Keratinocyte (primary cell): ENCODE data around the gene TENT4A.

Source experiments
- EZH2 ChIP-seq: IDR thresholded peaks from one replicate; pipeline ENCODE4 v1.6.1; 2012; ENCODE audit warnings: inconsistent platforms, mild to moderate bottlenecking, low read length, moderate library complexity
- TF ChIP-seq, protein P1 (sequence below), 3 experiments: IDR thresholded peaks in 1 of 3; conservative IDR thresholded peaks in 1 of 3; optimal IDR thresholded peaks in 1 of 3; 2 replicates in 2 of 3; 3 replicates in 1 of 3; pipeline versions ENCODE3 to v1.5.1; 2011; ENCODE audit warnings: low read length in 3 of 3, mild to moderate bottlenecking in 3 of 3, moderate library complexity in 2 of 3, control low read depth in 1 of 3, inconsistent platforms in 1 of 3; ENCODE audit not compliant: insufficient read depth in 2 of 3; ENCODE audit errors: extremely low read depth in 1 of 3

GRCh38 chr5:6745706-6746222 is 32.5 kb downstream of the TENT4A start:
- TF ChIP-seq, protein P1, sequence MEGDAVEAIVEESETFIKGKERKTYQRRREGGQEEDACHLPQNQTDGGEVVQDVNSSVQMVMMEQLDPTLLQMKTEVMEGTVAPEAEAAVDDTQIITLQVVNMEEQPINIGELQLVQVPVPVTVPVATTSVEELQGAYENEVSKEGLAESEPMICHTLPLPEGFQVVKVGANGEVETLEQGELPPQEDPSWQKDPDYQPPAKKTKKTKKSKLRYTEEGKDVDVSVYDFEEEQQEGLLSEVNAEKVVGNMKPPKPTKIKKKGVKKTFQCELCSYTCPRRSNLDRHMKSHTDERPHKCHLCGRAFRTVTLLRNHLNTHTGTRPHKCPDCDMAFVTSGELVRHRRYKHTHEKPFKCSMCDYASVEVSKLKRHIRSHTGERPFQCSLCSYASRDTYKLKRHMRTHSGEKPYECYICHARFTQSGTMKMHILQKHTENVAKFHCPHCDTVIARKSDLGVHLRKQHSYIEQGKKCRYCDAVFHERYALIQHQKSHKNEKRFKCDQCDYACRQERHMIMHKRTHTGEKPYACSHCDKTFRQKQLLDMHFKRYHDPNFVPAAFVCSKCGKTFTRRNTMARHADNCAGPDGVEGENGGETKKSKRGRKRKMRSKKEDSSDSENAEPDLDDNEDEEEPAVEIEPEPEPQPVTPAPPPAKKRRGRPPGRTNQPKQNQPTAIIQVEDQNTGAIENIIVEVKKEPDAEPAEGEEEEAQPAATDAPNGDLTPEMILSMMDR (optimal IDR thresholded peaks at IDR 0.05 in 1 of 3, IDR thresholded peaks at IDR 0.05 in 1 of 3, conservative IDR thresholded peaks at IDR 0.05 in 1 of 3; ENCODE audit: extremely low read depth in 1 of 3, insufficient read depth in 2 of 3, low read length in 3 of 3) = peak; percentile 26 to 77 (median 67)
- no peak for TF ChIP-seq EZH2
